Astrocyte (in vitro differentiated cells and primary cell): ENCODE results near the gene IGDCC3.
"Not testable (repeated sequence)": the region's sequence is repeated elsewhere in the genome, so short reads cannot be mapped to it uniquely, and the experiment has no call there.

Experiments
- CTCF ChIP-seq: IDR thresholded peaks from 2 replicates; pipeline ENCODE4 v1.5.1; 2011; ENCODE audit warnings: low read depth, mild to moderate bottlenecking, inconsistent platforms, low read length, moderate library complexity; ENCODE audit not compliant: insufficient read depth
- EZH2 ChIP-seq: IDR thresholded peaks from 2 replicates; pipeline ENCODE4 v1.6.1; 2012; ENCODE audit warnings: mild to moderate bottlenecking, low read length, inconsistent platforms; ENCODE audit not compliant: insufficient read depth

GRCh38 chr15:65347756-65348155 is 30.0 kb downstream of the IGDCC3 start:
- not testable (repeated sequence) for TF ChIP-seq EZH2, CTCF
